Mammary epithelial cell (primary cell): ENCODE measurements around the gene DPP9.
"Not testable (repeated sequence)": the region's sequence is repeated elsewhere in the genome, so short reads cannot be mapped to it uniquely, and the experiment has no call there.

Experiments used
- EZH2 ChIP-seq: IDR thresholded peaks from 2 replicates; pipeline ENCODE4 v1.6.1; 2012; ENCODE audit warnings: low read length, inconsistent platforms, borderline replicate concordance
- TF ChIP-seq, protein P1 (sequence below), 2 donors: IDR thresholded peaks in 1 of 2; conservative IDR thresholded peaks in 1 of 2; 2 replicates each; pipeline ENCODE4 v1.5.1; 2011 to 2012; ENCODE audit warnings: inconsistent platforms in 2 of 2, low read length in 2 of 2, mild to moderate bottlenecking in 2 of 2, control low read depth in 1 of 2, low read depth in 1 of 2; ENCODE audit not compliant: insufficient read depth in 1 of 2; ENCODE audit errors: extremely low read depth in 1 of 2

DNA sequence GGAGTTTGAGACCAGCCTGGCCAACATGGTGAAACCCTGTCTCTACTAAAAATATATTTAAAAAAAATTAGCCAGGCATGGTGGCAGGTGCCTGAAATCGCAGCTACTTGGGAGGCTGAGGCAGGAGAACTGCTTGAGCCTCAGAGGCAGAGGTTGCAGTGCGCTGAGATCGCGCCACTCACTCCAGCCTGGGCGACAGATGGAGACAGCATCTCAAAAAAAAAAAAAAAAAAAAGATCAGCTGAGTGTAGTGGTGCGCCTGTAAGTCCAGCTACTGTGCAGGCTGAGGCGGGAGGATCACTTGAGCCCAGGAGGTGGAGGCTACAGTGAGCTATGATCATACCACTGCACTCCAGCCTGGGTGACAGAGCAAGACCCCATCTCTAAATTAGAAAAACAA, 43.6 kb downstream of the DPP9 start:
- TF ChIP-seq, protein P1, sequence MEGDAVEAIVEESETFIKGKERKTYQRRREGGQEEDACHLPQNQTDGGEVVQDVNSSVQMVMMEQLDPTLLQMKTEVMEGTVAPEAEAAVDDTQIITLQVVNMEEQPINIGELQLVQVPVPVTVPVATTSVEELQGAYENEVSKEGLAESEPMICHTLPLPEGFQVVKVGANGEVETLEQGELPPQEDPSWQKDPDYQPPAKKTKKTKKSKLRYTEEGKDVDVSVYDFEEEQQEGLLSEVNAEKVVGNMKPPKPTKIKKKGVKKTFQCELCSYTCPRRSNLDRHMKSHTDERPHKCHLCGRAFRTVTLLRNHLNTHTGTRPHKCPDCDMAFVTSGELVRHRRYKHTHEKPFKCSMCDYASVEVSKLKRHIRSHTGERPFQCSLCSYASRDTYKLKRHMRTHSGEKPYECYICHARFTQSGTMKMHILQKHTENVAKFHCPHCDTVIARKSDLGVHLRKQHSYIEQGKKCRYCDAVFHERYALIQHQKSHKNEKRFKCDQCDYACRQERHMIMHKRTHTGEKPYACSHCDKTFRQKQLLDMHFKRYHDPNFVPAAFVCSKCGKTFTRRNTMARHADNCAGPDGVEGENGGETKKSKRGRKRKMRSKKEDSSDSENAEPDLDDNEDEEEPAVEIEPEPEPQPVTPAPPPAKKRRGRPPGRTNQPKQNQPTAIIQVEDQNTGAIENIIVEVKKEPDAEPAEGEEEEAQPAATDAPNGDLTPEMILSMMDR (conservative IDR thresholded peaks at IDR 0.05 in 1 of 2, IDR thresholded peaks at IDR 0.05 in 1 of 2; ENCODE audit: extremely low read depth in 1 of 2, insufficient read depth in 1 of 2, low read depth in 1 of 2, low read length in 2 of 2): not testable (repeated sequence)
- not testable (repeated sequence) for TF ChIP-seq EZH2
